ENCODE measurements around the gene SYCP2.

The SYCP2 gene

GRCh38 chr20:59942245-59942644, 8.8 kb upstream of the SYCP2 start:
- no peak for DNase-seq (ENCODE audit: low read depth in 2 of 3, low spot score in 2 of 3)

- no peak for DNase-seq (ENCODE audit: low read depth in 2 of 3, low spot score in 2 of 3)
Observed at GRCh38 chr20:59940956-59941294, 7.5 kb upstream of the SYCP2 start.

DNA sequence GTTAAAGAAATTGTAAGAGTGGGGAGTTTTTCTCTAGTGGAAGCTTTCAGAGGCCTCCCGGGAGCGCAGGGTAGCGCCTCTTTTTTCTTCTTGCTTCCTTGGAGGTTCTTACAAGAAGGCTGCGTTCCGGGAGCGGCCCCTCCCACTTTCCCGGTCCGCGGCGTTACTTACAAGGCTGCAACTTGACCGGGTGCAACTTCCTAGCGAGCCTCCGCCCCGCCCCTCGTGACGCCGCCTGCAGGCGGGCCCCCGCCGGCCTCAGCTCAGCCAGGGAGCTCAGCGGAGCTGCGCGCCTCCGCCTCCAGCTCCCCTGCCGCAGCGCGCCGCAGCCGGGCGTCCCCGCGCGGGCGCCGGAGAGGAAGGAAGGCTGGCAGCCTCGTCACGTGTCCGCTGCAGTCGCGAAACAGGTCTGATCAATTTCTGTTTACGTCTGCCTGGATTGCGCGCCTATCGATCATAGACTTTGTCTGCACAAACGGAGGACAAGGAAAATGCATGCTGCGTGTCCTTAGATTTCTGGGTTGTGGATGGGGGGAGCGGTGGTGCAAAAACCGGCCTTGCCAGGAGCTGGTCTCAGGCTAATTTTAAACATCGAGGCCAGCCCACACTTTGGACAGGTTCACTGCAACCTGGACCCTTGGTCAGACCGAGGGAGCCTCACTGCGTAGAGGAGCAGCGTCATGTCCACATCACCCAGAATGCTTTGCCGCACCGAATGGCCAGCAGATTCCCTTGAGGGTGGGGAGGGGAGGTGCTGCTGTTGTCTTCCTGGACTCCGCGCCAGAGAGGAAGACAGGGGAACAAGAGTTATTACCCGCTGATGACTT, 6.9 kb upstream of the SYCP2 start, which contains the start of the genes FAM217B and PPP1R3D:
TSS of gene FAM217B (plus strand) at position 261 of the 827 bp plus-strand sequence. CDS start 3,555 bp downstream, outside the sequence.
TSS of gene PPP1R3D (minus strand) at position 177 of the 827 bp plus-strand sequence. CDS start 374 bp downstream, outside the sequence.
- DNase-seq (ENCODE audit: low read depth in 2 of 3, low spot score in 2 of 3), result peak; percentile 72 to 88 (median 76)

- no peak for DNase-seq (ENCODE audit: low read depth in 2 of 3, low spot score in 2 of 3)
Observed at GRCh38 chr20:59939879-59940128, 6.4 kb upstream of the SYCP2 start.

- DNase-seq (ENCODE audit: low read depth in 2 of 3, low spot score in 2 of 3), result no peak
Observed at GRCh38 chr20:59939052-59939878, 5.8 kb upstream of the SYCP2 start.

DNA sequence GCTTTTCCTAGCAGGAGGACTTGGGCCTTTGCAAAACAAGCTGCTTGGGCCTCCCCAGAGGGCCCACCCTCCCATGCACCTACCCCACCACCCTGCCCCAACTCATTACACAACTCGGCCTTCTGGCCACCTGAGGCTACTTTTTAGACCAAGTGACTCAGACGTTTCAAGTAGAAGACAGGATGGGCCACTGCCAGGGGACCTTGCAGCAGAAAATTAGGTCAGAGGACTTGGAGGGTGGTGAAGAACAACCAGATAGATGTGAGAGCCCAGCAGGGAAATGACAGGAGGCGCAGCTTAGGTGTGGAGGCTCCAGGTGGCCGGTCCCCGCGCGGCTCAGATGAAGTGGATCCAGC, 5.2 kb upstream of the SYCP2 start:
- DNase-seq (ENCODE audit: low read depth in 2 of 3, low spot score in 2 of 3), result no peak

- DNase-seq (ENCODE audit: low read depth in 2 of 3, low spot score in 2 of 3), result no peak
Observed at GRCh38 chr20:59938221-59938620, 4.8 kb upstream of the SYCP2 start.

DNA sequence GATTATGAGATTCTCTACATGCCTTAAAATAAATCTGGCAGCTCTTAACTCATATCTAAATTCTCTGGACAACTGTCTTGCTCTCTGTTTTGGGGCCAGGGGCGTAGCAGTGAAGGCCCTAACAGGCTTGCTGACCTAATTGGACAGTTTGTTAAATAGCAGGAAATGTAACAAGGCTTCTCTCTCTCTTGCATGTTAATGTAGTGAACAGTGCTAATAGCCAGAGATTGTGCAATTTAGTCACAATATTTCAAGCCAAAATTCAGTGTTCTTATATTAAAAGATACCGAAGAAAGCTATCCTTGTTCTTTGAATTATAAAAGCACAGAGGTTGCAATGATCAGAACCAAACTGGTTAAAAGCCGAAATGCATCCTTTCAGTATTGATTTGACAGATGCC, 3.7 kb upstream of the SYCP2 start:
- no peak for DNase-seq (ENCODE audit: low read depth in 2 of 3, low spot score in 2 of 3)

DNA sequence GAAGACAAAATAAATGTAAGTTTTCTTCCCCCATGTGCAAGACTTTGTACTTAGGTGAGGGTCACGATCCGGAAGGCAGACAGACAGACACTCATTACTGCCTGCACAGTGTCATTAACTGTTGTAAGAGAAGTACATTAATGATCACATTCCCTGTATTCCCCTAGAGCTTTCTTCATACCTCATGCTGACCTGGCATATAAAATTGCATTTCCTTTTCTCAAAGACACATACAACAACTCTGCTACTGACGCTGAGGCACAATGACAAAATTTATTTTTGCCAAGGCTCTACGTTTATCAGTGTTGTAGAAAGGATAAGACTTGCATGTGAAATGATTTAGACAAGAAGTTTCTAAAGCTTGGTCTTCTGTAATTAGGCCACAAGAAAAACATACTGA, 3.0 kb upstream of the SYCP2 start:
- DNase-seq (ENCODE audit: low read depth in 2 of 3, low spot score in 2 of 3), result no peak

GRCh38 chr20:59935457-59936185, 2.2 kb upstream of the SYCP2 start:
- no peak for DNase-seq (ENCODE audit: low read depth in 2 of 3, low spot score in 2 of 3)

GRCh38 chr20:59933849-59934585, 580 bp upstream of the SYCP2 start:
- peak in 2 of 3 experiments; percentile 51 to 63 for DNase-seq (ENCODE audit: low read depth in 2 of 3, low spot score in 2 of 3)

- no peak for DNase-seq (ENCODE audit: low read depth in 2 of 3, low spot score in 2 of 3)
Observed at GRCh38 chr20:59932616-59933295, 681 bp downstream of the SYCP2 start.

- DNase-seq (ENCODE audit: low read depth in 2 of 3, low spot score in 2 of 3), result no peak
Observed at GRCh38 chr20:59931511-59932312, 1.7 kb downstream of the SYCP2 start.

DNA sequence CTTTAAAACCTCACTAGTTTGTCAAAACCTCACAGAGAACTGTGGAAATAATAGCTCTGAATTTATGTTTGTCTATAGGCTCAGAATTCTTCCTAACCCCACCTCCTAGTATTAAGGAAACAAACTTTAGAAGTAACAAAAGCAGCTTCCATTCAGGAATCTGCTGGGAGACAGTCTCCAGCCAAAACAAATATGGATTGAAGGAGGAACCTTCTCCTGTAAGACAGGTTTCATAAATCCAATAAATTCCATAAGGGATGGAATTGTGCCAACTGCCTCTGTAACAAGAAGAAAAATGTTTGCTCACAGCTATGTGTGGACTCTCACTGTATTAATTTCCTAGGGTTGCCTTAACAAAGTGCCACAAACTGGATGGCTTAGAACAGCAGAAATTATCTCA, 7.5 kb downstream of the SYCP2 start:
- DNase-seq (ENCODE audit: low read depth in 2 of 3, low spot score in 2 of 3), result no peak

DNA sequence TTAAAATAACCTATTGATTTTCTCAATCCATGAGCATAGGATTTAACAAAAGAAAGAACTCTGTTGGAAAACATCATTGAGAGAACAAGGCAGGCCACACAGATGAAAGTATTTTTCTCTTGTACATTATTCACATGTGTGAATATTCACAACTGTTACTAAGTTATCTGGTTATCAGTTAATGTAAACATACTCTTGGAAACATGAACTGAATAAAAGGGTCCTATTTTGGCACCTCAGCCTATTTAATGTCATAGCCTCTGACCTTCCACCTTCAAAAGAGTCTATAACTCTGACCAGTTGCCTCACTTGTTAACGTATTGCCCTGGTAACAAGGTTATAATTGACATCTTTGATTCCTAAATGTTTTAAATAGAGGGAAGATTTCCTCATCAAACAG, 8.1 kb downstream of the SYCP2 start:
- DNase-seq (ENCODE audit: low read depth in 2 of 3, low spot score in 2 of 3), result no peak

- no peak for DNase-seq (ENCODE audit: low read depth in 2 of 3, low spot score in 2 of 3)
Observed at GRCh38 chr20:59923514-59923913, 9.9 kb downstream of the SYCP2 start.

DNA sequence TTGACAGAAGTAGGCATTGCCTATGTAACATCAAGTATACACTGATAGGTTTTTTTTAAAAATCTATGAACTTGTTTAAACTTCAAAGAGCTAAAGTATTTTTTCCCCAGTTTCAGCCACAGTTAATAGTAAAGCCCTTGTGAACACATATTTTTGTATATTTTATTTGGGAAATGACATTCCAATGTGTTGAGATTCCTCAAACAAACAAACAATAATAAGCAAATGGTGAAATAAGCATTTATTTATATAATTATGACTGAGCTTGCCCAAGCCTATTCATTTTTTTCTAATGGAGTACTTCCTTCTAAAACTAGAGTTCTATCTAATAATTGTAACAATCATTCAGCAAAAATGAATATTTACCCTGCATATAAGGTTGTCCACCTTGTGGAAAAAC, 12.5 kb downstream of the SYCP2 start:
- no peak for DNase-seq (ENCODE audit: low read depth in 2 of 3, low spot score in 2 of 3)

- DNase-seq (ENCODE audit: low read depth in 2 of 3, low spot score in 2 of 3), result no peak
Observed at GRCh38 chr20:59912609-59913008, 20.8 kb downstream of the SYCP2 start.

- no peak for DNase-seq (ENCODE audit: low read depth in 2 of 3, low spot score in 2 of 3)
Observed at GRCh38 chr20:59911041-59911440, 22.4 kb downstream of the SYCP2 start.

GRCh38 chr20:59908855-59909254, 24.6 kb downstream of the SYCP2 start:
- DNase-seq (ENCODE audit: low read depth in 2 of 3, low spot score in 2 of 3), result no peak

Measured in activated CD8-positive, alpha-beta memory T cell treated with anti-CD3 and anti-CD28 coated beads for 48 hours (primary cell).